Activated T-helper 2 cell treated with anti-CD3 and anti-CD28 coated beads, Interferon-gamma antibody, Interleukin-2, Interleukin-4, amounts not matched to agents 10 μg/mL and 5 μg/mL and 100 μg/mL, durations not matched to agents 14 hours and 24 hours and 36 hours (primary cell): ENCODE measurements around the gene TMEM117. TPM values are rescaled to one million over a fixed set of nuclear protein-coding genes. Genes with fewer than 3 reads are reported as not detected.

Experiments
- DNase-seq: peaks from one replicate; pipeline ENCODE4 v3.0.0; 2021; ENCODE audit warnings: low spot score
- H3K27ac Mint-ChIP-seq: one replicate; pipeline ENCODE4 v1.8.0; 2021; ENCODE audit warnings: mixed read lengths
- H3K27me3 Mint-ChIP-seq: one replicate; pipeline ENCODE4 v1.8.0; 2021; ENCODE audit warnings: low read depth, mixed read lengths
- H3K36me3 Mint-ChIP-seq: one replicate; pipeline ENCODE4 v1.8.0; 2021; ENCODE audit warnings: low read depth, mixed read lengths
- H3K4me1 Mint-ChIP-seq: one replicate; pipeline ENCODE4 v1.8.0; 2021; ENCODE audit warnings: low read depth, mixed read lengths
- H3K4me3 Mint-ChIP-seq: one replicate; pipeline ENCODE4 v1.8.0; 2021; ENCODE audit warnings: low read depth, mild to moderate bottlenecking, moderate library complexity, mixed read lengths
- H3K9me3 Mint-ChIP-seq: one replicate; pipeline ENCODE4 v1.8.0; 2021; ENCODE audit warnings: mixed read lengths
- intact Hi-C: fragments of 100-400 bp; cut with micrococcal nuclease; formaldehyde crosslinking; loops from one replicate; pipeline ENCODE4 v1.15.1; 2023
- total RNA-seq: library from RNA; stranded (reverse); gene quantifications from 2 replicates; pipeline ENCODE4 v1.2.3, GENCODE V29; 2022

TMEM117 gene
- total RNA-seq, 1 donor from 2014 or later: 1.3 TPM

GRCh38 chr12:43878050-43878449, 42.2 kb downstream of the TMEM117 start:
- H3K4me1 Mint-ChIP-seq: no peaks in the 10 kb centered on the region
- intact Hi-C loops: no loop called here
- no peak overlapping the region for H3K27ac Mint-ChIP-seq
- H3K9me3 Mint-ChIP-seq: no peaks in the 10 kb centered on the region
- H3K36me3 Mint-ChIP-seq: no peaks in the 10 kb centered on the region
- H3K4me3 Mint-ChIP-seq: no peak overlapping the region
- DNase-seq: no peak
- peaks cover 2% of the 10 kb centered on the region for H3K27me3 Mint-ChIP-seq

- no peak for DNase-seq
- H3K27ac Mint-ChIP-seq: no peak overlapping the region
- H3K4me3 Mint-ChIP-seq: no peak overlapping the region
- no peaks in the 10 kb centered on the region for H3K27me3 Mint-ChIP-seq
- H3K4me1 Mint-ChIP-seq: no peaks in the 10 kb centered on the region
- H3K9me3 Mint-ChIP-seq: no peaks in the 10 kb centered on the region
- intact Hi-C loops: no loop called here
- no peaks in the 10 kb centered on the region for H3K36me3 Mint-ChIP-seq
Observed at GRCh38 chr12:43880547-43880946, 44.7 kb downstream of the TMEM117 start.

- Mint-ChIP-seq H3K4me1 (no peaks in the 10 kb centered on the region), H3K9me3 (no peaks in the 10 kb centered on the region), H3K27ac (no peak overlapping the region), H3K36me3 (no peaks in the 10 kb centered on the region), H3K27me3 (no peaks in the 10 kb centered on the region), H3K4me3 (no peak overlapping the region)
- intact Hi-C loops: loop anchor here (1.0 kb wide), 3 partner anchors 77 to 437 kb away; no protein-coding TSS in a partner anchor
- no peak for DNase-seq
Observed at GRCh38 chr12:43882578-43883178, 46.8 kb downstream of the TMEM117 start.

- Mint-ChIP-seq H3K27me3 (no peaks in the 10 kb centered on the region), H3K4me3 (no peak overlapping the region), H3K27ac (no peak overlapping the region), H3K9me3 (no peaks in the 10 kb centered on the region), H3K4me1 (no peaks in the 10 kb centered on the region), H3K36me3 (no peaks in the 10 kb centered on the region)
- DNase-seq: no peak
- intact Hi-C loops: no loop called here
Observed at GRCh38 chr12:43883311-43883710, 47.4 kb downstream of the TMEM117 start.

- Mint-ChIP-seq H3K9me3 (no peaks in the 10 kb centered on the region), H3K4me1 (no peaks in the 10 kb centered on the region), H3K27ac (no peak overlapping the region), H3K27me3 (no peaks in the 10 kb centered on the region), H3K36me3 (no peaks in the 10 kb centered on the region), H3K4me3 (no peak overlapping the region)
- intact Hi-C loops: no loop called here
- DNase-seq: no peak
Observed at GRCh38 chr12:43883748-43884147, 47.9 kb downstream of the TMEM117 start.

GRCh38 chr12:43884683-43885410, 49.0 kb downstream of the TMEM117 start:
- H3K4me1 Mint-ChIP-seq: no peaks in the 10 kb centered on the region
- no peak overlapping the region for H3K4me3 Mint-ChIP-seq
- no peaks in the 10 kb centered on the region for H3K36me3 Mint-ChIP-seq
- no peak for DNase-seq
- H3K27ac Mint-ChIP-seq: no peak overlapping the region
- no peaks in the 10 kb centered on the region for H3K27me3 Mint-ChIP-seq
- intact Hi-C loops: no loop called here
- H3K9me3 Mint-ChIP-seq: no peaks in the 10 kb centered on the region

GRCh38 chr12:43887397-43887796, 51.5 kb downstream of the TMEM117 start:
- Mint-ChIP-seq H3K27me3 (no peaks in the 10 kb centered on the region), H3K9me3 (no peaks in the 10 kb centered on the region), H3K36me3 (no peaks in the 10 kb centered on the region), H3K27ac (no peak overlapping the region), H3K4me1 (no peaks in the 10 kb centered on the region), H3K4me3 (no peak overlapping the region)
- intact Hi-C loops: no loop called here
- DNase-seq: no peak

- no peak overlapping the region for H3K4me3 Mint-ChIP-seq
- no peak for DNase-seq
- no peak overlapping the region for H3K27ac Mint-ChIP-seq
- H3K27me3 Mint-ChIP-seq: no peaks in the 10 kb centered on the region
- H3K4me1 Mint-ChIP-seq: no peaks in the 10 kb centered on the region
- H3K9me3 Mint-ChIP-seq: no peaks in the 10 kb centered on the region
- intact Hi-C loops: no loop called here
- H3K36me3 Mint-ChIP-seq: no peaks in the 10 kb centered on the region
Observed at GRCh38 chr12:43891856-43892574, 56.1 kb downstream of the TMEM117 start.

- intact Hi-C loops: no loop called here
- H3K4me3 Mint-ChIP-seq: no peak overlapping the region
- no peaks in the 10 kb centered on the region for H3K36me3 Mint-ChIP-seq
- H3K27me3 Mint-ChIP-seq: no peaks in the 10 kb centered on the region
- no peak for DNase-seq
- H3K27ac Mint-ChIP-seq: no peak overlapping the region
- no peaks in the 10 kb centered on the region for H3K9me3 Mint-ChIP-seq
- H3K4me1 Mint-ChIP-seq: no peaks in the 10 kb centered on the region
Observed at GRCh38 chr12:43893670-43894069, 57.8 kb downstream of the TMEM117 start.

- Mint-ChIP-seq H3K9me3 (no peaks in the 10 kb centered on the region), H3K36me3 (no peaks in the 10 kb centered on the region), H3K27ac (no peak overlapping the region), H3K27me3 (no peaks in the 10 kb centered on the region), H3K4me1 (no peaks in the 10 kb centered on the region), H3K4me3 (no peak overlapping the region)
- intact Hi-C loops: no loop called here
- DNase-seq: no peak
Observed at GRCh38 chr12:43895580-43896206, 59.8 kb downstream of the TMEM117 start.

- Mint-ChIP-seq H3K4me3 (no peak overlapping the region), H3K27ac (no peak overlapping the region), H3K36me3 (no peaks in the 10 kb centered on the region), H3K9me3 (no peaks in the 10 kb centered on the region), H3K27me3 (no peaks in the 10 kb centered on the region), H3K4me1 (no peaks in the 10 kb centered on the region)
- intact Hi-C loops: no loop called here
- DNase-seq: no peak
Observed at GRCh38 chr12:43896496-43896895, 60.6 kb downstream of the TMEM117 start.

- no peaks in the 10 kb centered on the region for H3K9me3 Mint-ChIP-seq
- DNase-seq: no peak
- no peak overlapping the region for H3K4me3 Mint-ChIP-seq
Observed at GRCh38 chr12:43898474-43898873, 62.6 kb downstream of the TMEM117 start.

GRCh38 chr12:43899574-43899973, 63.7 kb downstream of the TMEM117 start:
- Mint-ChIP-seq H3K36me3 (no peaks in the 10 kb centered on the region), H3K27me3 (no peaks in the 10 kb centered on the region), H3K4me1 (no peaks in the 10 kb centered on the region), H3K9me3 (no peaks in the 10 kb centered on the region), H3K27ac (no peak overlapping the region), H3K4me3 (no peak overlapping the region)
- intact Hi-C loops: no loop called here
- no peak for DNase-seq

More at GRCh38 chr12:43898474-43898873, 62.6 kb downstream of the TMEM117 start:
- intact Hi-C loops: no loop called here
- Mint-ChIP-seq H3K27me3 (no peaks in the 10 kb centered on the region), H3K27ac (no peak overlapping the region), H3K4me1 (no peaks in the 10 kb centered on the region), H3K36me3 (no peaks in the 10 kb centered on the region)
